ENCODE results near the gene ALX4.

The ALX4 gene

DNA sequence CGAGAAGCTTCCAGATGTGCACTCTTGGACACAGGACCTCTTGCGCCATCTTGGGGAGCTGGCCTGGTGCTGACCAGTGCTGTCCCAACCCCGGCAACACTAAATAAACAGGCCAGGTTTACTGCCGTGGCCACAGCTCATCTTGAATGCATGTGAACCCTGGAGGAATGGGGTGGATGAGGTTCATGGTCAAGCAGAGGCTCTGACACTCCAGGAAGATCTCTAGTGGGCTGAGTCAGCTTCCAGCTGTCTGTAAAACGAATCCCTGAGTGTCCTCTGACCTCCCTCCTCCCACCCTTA is 51.8 kb downstream of the ALX4 start:
- no peak overlapping the region for H3K27ac ChIP-seq
- peak overlapping the region; percentile 93; the same call in 1 of the 2 replicates for H3K4me2 ChIP-seq
- no peaks in the 10 kb centered on the region for H3K27me3 ChIP-seq (ENCODE audit: insufficient read depth, low read depth)
- no peaks in the 10 kb centered on the region for H3K79me2 ChIP-seq (ENCODE audit: insufficient read depth, low read depth)
- TF ChIP-seq, protein P1, sequence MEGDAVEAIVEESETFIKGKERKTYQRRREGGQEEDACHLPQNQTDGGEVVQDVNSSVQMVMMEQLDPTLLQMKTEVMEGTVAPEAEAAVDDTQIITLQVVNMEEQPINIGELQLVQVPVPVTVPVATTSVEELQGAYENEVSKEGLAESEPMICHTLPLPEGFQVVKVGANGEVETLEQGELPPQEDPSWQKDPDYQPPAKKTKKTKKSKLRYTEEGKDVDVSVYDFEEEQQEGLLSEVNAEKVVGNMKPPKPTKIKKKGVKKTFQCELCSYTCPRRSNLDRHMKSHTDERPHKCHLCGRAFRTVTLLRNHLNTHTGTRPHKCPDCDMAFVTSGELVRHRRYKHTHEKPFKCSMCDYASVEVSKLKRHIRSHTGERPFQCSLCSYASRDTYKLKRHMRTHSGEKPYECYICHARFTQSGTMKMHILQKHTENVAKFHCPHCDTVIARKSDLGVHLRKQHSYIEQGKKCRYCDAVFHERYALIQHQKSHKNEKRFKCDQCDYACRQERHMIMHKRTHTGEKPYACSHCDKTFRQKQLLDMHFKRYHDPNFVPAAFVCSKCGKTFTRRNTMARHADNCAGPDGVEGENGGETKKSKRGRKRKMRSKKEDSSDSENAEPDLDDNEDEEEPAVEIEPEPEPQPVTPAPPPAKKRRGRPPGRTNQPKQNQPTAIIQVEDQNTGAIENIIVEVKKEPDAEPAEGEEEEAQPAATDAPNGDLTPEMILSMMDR (conservative IDR thresholded peaks at IDR 0.05; ENCODE audit: low read depth, low read length) = no peak
- H3K4me3 ChIP-seq (IDR thresholded peaks at IDR 0.05; ENCODE audit: insufficient read depth, low read depth, low read length) = no peak overlapping the region
- H3K4me1 ChIP-seq (ENCODE audit: low read depth, poor library complexity, severe bottlenecking) = peaks cover 75% of the 10 kb centered on the region
- H3K36me3 ChIP-seq (ENCODE audit: insufficient read depth) = no peaks in the 10 kb centered on the region
- H3K9ac ChIP-seq = no peak overlapping the region
- no peak overlapping the region for H2AFZ ChIP-seq (ENCODE audit: low read depth)
- no peaks in the 10 kb centered on the region for H4K20me1 ChIP-seq (ENCODE audit: insufficient read depth)

GRCh38 chr11:44257338-44258189 is 52.4 kb downstream of the ALX4 start:
- H3K4me1 ChIP-seq (ENCODE audit: low read depth, poor library complexity, severe bottlenecking) = peaks cover 75% of the 10 kb centered on the region
- H3K9ac ChIP-seq = no peak overlapping the region; the same call in 1 of the 2 replicates
- H3K4me3 ChIP-seq (IDR thresholded peaks at IDR 0.05; ENCODE audit: insufficient read depth, low read depth, low read length) = no peak overlapping the region
- no peaks in the 10 kb centered on the region for H3K79me2 ChIP-seq (ENCODE audit: insufficient read depth, low read depth)
- peak overlapping the region; percentile 41 for H3K27ac ChIP-seq
- H3K4me2 ChIP-seq = peak overlapping the region; percentile 64
- no peaks in the 10 kb centered on the region for H4K20me1 ChIP-seq (ENCODE audit: insufficient read depth)
- no peak overlapping the region; the same call in 1 of the 2 replicates for H2AFZ ChIP-seq (ENCODE audit: low read depth)
- no peaks in the 10 kb centered on the region for H3K27me3 ChIP-seq (ENCODE audit: insufficient read depth, low read depth)
- H3K36me3 ChIP-seq (ENCODE audit: insufficient read depth) = no peaks in the 10 kb centered on the region
- TF ChIP-seq, protein P1 (conservative IDR thresholded peaks at IDR 0.05; ENCODE audit: low read depth, low read length) = no peak

- TF ChIP-seq, protein P1 (conservative IDR thresholded peaks at IDR 0.05; ENCODE audit: low read depth, low read length) = no peak
- Histone ChIP-seq H3K36me3 (ENCODE audit: insufficient read depth) (no peaks in the 10 kb centered on the region), H3K4me2 (peak overlapping the region; percentile 64), H3K9ac (no peak overlapping the region; the same call in 1 of the 2 replicates), H4K20me1 (ENCODE audit: insufficient read depth) (no peaks in the 10 kb centered on the region), H3K79me2 (ENCODE audit: insufficient read depth, low read depth) (no peaks in the 10 kb centered on the region), H3K27ac (peak overlapping the region; percentile 41), H3K27me3 (ENCODE audit: insufficient read depth, low read depth) (no peaks in the 10 kb centered on the region), H3K4me1 (ENCODE audit: low read depth, poor library complexity, severe bottlenecking) (peaks cover 71% of the 10 kb centered on the region), H3K4me3 (IDR thresholded peaks at IDR 0.05; ENCODE audit: insufficient read depth, low read depth, low read length) (no peak overlapping the region), H2AFZ (ENCODE audit: low read depth) (no peak overlapping the region; the same call in 1 of the 2 replicates)
Observed at GRCh38 chr11:44256673-44257291, 53.2 kb downstream of the ALX4 start.

- no peaks in the 10 kb centered on the region for H3K36me3 ChIP-seq (ENCODE audit: insufficient read depth)
- no peak overlapping the region; the same call in 1 of the 2 replicates for H3K4me2 ChIP-seq
- H2AFZ ChIP-seq (ENCODE audit: low read depth) = no peak overlapping the region
- no peak overlapping the region for H3K4me3 ChIP-seq (IDR thresholded peaks at IDR 0.05; ENCODE audit: insufficient read depth, low read depth, low read length)
- H3K9ac ChIP-seq = no peak overlapping the region
- no peaks in the 10 kb centered on the region for H3K79me2 ChIP-seq (ENCODE audit: insufficient read depth, low read depth)
- H3K4me1 ChIP-seq (ENCODE audit: low read depth, poor library complexity, severe bottlenecking) = peaks cover 66% of the 10 kb centered on the region
- TF ChIP-seq, protein P1 (conservative IDR thresholded peaks at IDR 0.05; ENCODE audit: low read depth, low read length) = no peak
- H3K27ac ChIP-seq = no peak overlapping the region
- no peaks in the 10 kb centered on the region for H3K27me3 ChIP-seq (ENCODE audit: insufficient read depth, low read depth)
- H4K20me1 ChIP-seq (ENCODE audit: insufficient read depth) = no peaks in the 10 kb centered on the region
Observed at GRCh38 chr11:44255406-44256071, 54.4 kb downstream of the ALX4 start.
